ENCODE results near the gene MRPL2. TPM values are rescaled to one million over a fixed set of nuclear protein-coding genes. Genes with fewer than 3 reads are reported as not detected.

Gene MRPL2
- total RNA-seq, 4 donors from 2014 or later = 25.2 to 43.6 (median 28.1) TPM

DNA sequence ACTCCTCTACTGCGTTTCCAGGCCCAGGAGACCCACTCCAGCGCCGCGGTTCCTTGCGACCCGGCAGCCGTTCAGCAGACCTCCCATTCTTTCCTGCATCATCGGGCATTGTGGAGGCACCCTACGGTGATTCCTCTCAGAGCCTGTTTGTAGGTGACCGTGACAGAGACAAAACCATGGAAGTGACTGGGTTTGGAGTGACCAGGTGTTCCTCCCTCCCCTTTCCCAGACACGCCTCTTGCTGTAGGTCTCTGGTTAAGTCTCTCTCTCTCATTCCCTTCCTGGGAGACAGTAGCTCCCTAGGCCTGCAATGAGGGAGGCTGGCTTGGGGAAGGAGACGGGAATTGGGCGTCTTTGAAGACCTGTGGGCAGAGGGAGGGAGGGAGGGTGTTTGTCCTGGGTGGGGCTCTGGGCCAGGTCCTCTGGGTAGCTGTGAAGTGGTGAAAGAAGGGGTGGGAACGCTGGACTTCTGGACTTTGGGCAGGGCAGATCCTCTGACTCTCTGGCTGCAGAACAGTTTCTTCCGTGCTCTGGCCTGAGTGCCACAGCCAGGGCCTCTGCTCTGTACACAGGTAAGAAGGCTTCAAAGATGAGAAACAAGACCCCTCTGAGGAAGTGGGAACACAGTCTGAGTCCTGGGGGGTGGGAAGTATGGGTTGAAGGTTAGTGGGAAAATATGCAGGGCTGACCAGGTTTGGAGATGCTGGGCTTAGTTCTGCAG is 960 bp upstream of the MRPL2 start:
- peaks cover 20 to 40% (median 31%) of the 10 kb centered on the region in 4 donors for H3K4me1 ChIP-seq
- peaks cover 0 to 62% (median 50%) of the 10 kb centered on the region in 4 donors for H3K36me3 ChIP-seq
- H3K4me3 ChIP-seq = peak overlapping the region; percentile 65 to 83 (median 72)
- no peaks in the 10 kb centered on the region for H3K27me3 ChIP-seq
- peak overlapping the region; percentile 85 to 92 (median 88) for H3K27ac ChIP-seq (replicated peaks in 1 of 4)
- intact Hi-C loops (cut with DNase I) = no loop called here
- TF ChIP-seq POLR2AphosphoS5 (IDR thresholded peaks at IDR 0.05) = no peak
- TF ChIP-seq, protein P1, sequence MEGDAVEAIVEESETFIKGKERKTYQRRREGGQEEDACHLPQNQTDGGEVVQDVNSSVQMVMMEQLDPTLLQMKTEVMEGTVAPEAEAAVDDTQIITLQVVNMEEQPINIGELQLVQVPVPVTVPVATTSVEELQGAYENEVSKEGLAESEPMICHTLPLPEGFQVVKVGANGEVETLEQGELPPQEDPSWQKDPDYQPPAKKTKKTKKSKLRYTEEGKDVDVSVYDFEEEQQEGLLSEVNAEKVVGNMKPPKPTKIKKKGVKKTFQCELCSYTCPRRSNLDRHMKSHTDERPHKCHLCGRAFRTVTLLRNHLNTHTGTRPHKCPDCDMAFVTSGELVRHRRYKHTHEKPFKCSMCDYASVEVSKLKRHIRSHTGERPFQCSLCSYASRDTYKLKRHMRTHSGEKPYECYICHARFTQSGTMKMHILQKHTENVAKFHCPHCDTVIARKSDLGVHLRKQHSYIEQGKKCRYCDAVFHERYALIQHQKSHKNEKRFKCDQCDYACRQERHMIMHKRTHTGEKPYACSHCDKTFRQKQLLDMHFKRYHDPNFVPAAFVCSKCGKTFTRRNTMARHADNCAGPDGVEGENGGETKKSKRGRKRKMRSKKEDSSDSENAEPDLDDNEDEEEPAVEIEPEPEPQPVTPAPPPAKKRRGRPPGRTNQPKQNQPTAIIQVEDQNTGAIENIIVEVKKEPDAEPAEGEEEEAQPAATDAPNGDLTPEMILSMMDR (IDR thresholded peaks at IDR 0.05) = no peak
- TF ChIP-seq EP300 (IDR thresholded peaks at IDR 0.05) = no peak
- 12% methylated on average over 15 of the region's 15 CpGs for WGBS
- no peaks in the 10 kb centered on the region for H3K9me3 ChIP-seq
- DNase-seq (ENCODE audit: extremely low spot score) = no peak

DNA sequence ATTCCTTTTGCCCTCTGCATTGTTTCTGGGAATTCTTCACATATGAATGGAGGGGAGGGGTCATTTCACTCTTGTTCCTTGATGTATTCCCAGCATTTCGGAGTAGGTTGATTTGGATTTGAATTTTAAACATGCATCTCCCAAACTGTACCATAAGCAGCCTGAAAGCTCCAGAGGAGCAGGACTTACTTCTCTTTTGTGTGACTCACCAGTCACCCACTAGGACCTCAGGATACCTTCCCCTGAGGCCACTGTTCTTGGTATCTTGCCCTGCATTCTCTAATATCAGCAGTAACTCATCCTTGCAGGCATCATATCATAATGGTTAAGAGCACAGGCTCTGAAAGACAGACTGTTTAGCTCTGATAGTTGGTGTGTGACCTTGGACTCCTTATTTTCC is 703 bp downstream of the MRPL2 start:
- H3K27me3 ChIP-seq = no peaks in the 10 kb centered on the region
- WGBS = 85% methylated on average over 1 of the region's 1 CpG

DNA sequence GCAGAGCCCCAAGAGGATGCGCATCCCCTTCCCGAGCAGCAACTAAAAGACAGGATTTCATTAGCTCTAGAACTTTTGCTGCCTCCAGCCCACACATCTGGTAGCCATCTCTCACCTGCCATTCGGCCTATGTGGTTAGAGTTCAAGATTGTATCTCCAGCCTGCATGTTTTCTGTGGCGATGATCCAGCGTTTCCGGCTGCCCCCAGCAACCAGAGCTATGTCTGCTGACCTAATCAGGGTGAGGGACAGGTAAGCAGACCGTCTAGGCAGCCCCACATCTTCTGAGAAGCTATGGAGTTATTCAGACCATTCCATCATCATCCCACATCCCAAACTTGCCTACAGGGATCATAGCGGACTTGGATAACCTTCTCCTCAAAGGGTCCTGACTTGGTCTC is 3.3 kb downstream of the MRPL2 start:
- H3K27ac ChIP-seq (replicated peaks in 1 of 4) = no peak overlapping the region
- 81% methylated on average over 8 of the region's 8 CpGs for WGBS
- no peak overlapping the region for H3K4me3 ChIP-seq
- peaks cover 30 to 67% (median 46%) of the 10 kb centered on the region in 4 donors for H3K4me1 ChIP-seq
- peaks cover 0 to 40% (median 30%) of the 10 kb centered on the region in 4 donors for H3K36me3 ChIP-seq
- DNase-seq (ENCODE audit: extremely low spot score) = no peak
- H3K27me3 ChIP-seq = no peaks in the 10 kb centered on the region
- no peak for TF ChIP-seq EP300 (IDR thresholded peaks at IDR 0.05)
- TF ChIP-seq, protein P1 (IDR thresholded peaks at IDR 0.05) = no peak
- H3K9me3 ChIP-seq = no peaks in the 10 kb centered on the region
- intact Hi-C loops (cut with DNase I) = no loop called here

More for the DNA sequence above, 703 bp downstream of the MRPL2 start:
- DNase-seq (ENCODE audit: extremely low spot score) = no peak
- peaks cover 30 to 52% (median 41%) of the 10 kb centered on the region in 4 donors for H3K4me1 ChIP-seq
- TF ChIP-seq EP300 (IDR thresholded peaks at IDR 0.05) (no peak), POLR2A (IDR thresholded peaks at IDR 0.05; ENCODE audit: low read depth) (no peak), POLR2AphosphoS5 (IDR thresholded peaks at IDR 0.05) (no peak)
- TF ChIP-seq, protein P1 (IDR thresholded peaks at IDR 0.05) = no peak
- peak overlapping the region; percentile 65 to 83 (median 72) for H3K4me3 ChIP-seq
- H3K27ac ChIP-seq (replicated peaks in 1 of 4) = peak overlapping the region; percentile 85 to 92 (median 88)
- peaks cover 0 to 50% (median 40%) of the 10 kb centered on the region in 4 donors for H3K36me3 ChIP-seq
- intact Hi-C loops (cut with DNase I) = no loop called here
- H3K9me3 ChIP-seq = no peaks in the 10 kb centered on the region

DNA sequence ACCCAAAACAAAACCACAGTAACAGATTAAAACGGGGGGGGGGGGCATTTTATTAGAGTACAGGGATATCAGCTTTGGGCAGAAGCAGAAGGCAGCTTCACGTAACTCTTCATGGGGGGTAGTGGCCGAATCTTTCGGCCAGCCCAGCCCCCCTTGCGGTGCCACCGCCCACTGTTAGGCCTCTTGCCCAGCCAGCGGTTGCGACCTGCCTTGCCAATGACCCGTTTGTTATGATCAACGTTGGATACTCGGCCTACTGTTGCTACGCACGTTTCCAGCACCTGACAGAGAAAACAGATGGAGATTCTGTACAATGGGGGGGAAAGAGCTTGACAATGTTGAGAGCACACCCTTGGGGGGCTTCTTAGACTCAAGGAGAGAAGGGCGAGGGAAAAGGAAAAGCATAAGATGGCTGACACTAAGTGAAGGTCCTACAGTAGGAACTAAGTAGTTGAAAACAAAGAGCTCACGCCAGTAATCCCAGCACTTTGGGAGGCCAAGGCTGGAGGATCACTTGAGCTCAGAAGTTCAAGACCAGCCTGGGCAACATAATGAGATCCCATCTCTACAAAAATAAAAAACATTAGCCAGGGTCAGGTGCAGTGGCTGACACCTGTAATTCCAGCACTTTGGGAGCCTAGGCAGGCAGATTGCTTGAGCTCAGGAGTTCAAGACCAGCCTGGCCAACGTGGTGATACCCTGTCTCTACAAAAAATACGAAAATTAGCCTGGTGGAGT is 4.9 kb downstream of the MRPL2 start:
- no peaks in the 10 kb centered on the region for H3K9me3 ChIP-seq
- peaks cover 0 to 52% (median 41%) of the 10 kb centered on the region in 4 donors for H3K36me3 ChIP-seq
- peaks cover 20 to 54% (median 33%) of the 10 kb centered on the region in 4 donors for H3K4me1 ChIP-seq
- no peaks in the 10 kb centered on the region for H3K27me3 ChIP-seq
- intact Hi-C loops (cut with DNase I) = loop anchor here (5.0 kb wide), 1 partner anchor 37 kb away; no protein-coding TSS in a partner anchor
- TF ChIP-seq EP300 (IDR thresholded peaks at IDR 0.05) (no peak), POLR2AphosphoS5 (IDR thresholded peaks at IDR 0.05) (no peak), POLR2A (IDR thresholded peaks at IDR 0.05; ENCODE audit: low read depth) (no peak)
- TF ChIP-seq, protein P1 (IDR thresholded peaks at IDR 0.05) = no peak
- H3K4me3 ChIP-seq = peak overlapping the region; percentile 70 to 75 (median 74)
- 67% methylated on average over 17 of the region's 17 CpGs for WGBS
- peak overlapping the region; percentile 88 to 94 (median 92) for H3K27ac ChIP-seq (replicated peaks in 1 of 4)
- no peak for DNase-seq (ENCODE audit: extremely low spot score)

All from esophagus muscularis mucosa (tissue), 4 donors.